22Rv1 (cell line): Measurements from ENCODE around the gene EMID1.

Source experiments
- ZFX ChIP-seq: fragments of 450-650 bp; IDR thresholded peaks from 2 replicates; pipeline ENCODE4 v1.6.1; 2017; ENCODE audit warnings: antibody characterized with exemption, borderline replicate concordance
- TF ChIP-seq, protein P1 (sequence below): fragments of 450-650 bp; IDR thresholded peaks from 2 replicates; pipeline ENCODE4 v1.5.1; 2017; ENCODE audit warnings: mild to moderate bottlenecking

GRCh38 chr22:29165321-29166060 lies 40.2 kb upstream of the EMID1 start:
- TF ChIP-seq, protein P1, sequence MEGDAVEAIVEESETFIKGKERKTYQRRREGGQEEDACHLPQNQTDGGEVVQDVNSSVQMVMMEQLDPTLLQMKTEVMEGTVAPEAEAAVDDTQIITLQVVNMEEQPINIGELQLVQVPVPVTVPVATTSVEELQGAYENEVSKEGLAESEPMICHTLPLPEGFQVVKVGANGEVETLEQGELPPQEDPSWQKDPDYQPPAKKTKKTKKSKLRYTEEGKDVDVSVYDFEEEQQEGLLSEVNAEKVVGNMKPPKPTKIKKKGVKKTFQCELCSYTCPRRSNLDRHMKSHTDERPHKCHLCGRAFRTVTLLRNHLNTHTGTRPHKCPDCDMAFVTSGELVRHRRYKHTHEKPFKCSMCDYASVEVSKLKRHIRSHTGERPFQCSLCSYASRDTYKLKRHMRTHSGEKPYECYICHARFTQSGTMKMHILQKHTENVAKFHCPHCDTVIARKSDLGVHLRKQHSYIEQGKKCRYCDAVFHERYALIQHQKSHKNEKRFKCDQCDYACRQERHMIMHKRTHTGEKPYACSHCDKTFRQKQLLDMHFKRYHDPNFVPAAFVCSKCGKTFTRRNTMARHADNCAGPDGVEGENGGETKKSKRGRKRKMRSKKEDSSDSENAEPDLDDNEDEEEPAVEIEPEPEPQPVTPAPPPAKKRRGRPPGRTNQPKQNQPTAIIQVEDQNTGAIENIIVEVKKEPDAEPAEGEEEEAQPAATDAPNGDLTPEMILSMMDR: no peak
- TF ChIP-seq ZFX: no peak
